Heart right ventricle (tissue), 16 donors: ENCODE results near the gene DFFB. TPM values are rescaled to one million over a fixed set of nuclear protein-coding genes. Genes with fewer than 3 reads are reported as not detected.

Experiments
- ATAC-seq, 8 donors: fragments of 200-7000 bp; cut with Tn5 transposase; one replicate each; pipeline ENCODE4 v1.9.1; 2020; ENCODE audit warnings: mild to moderate bottlenecking in 8 of 8, moderate library complexity in 8 of 8, moderate number of reproducible peaks in 1 of 8
- DNase-seq, 2 donors: peaks; one replicate each; pipeline ENCODE4 v3.0.0-alpha.2; 2020
- H3K27ac ChIP-seq, 10 donors: fragments of 200-600 bp; sonication (generic) in 2 of 10; one replicate each; pipeline versions ENCODE4 v1.5.0 to v1.8.0; 2020 to 2022; ENCODE audit warnings: mild to moderate bottlenecking in 3 of 10
- H3K27me3 ChIP-seq, 7 donors: fragments of 200-600 bp; one replicate each; pipeline ENCODE4 v1.8.0; 2021 to 2022; ENCODE audit warnings: mild to moderate bottlenecking in 2 of 7
- H3K36me3 ChIP-seq, 9 donors: fragments of 200-600 bp; sonication (generic) in 1 of 9; one replicate each; pipeline versions ENCODE4 v1.5.0 to v1.8.0; 2020 to 2022; ENCODE audit warnings: mild to moderate bottlenecking in 2 of 9
- H3K4me1 ChIP-seq, 9 donors: fragments of 200-600 bp; sonication (generic) in 1 of 9; one replicate each; pipeline versions ENCODE4 v1.5.0 to v1.8.0; 2020 to 2022; ENCODE audit warnings: mild to moderate bottlenecking in 4 of 9
- H3K4me3 ChIP-seq, 10 donors: fragments of 200-600 bp; sonication (generic) in 2 of 10; one replicate each; pipeline versions ENCODE4 v1.5.0 to v1.8.0; 2020 to 2022; ENCODE audit warnings: mild to moderate bottlenecking in 7 of 10, moderate library complexity in 2 of 10
- H3K9me3 ChIP-seq, 11 donors: fragments of 200-600 bp in 10 of 11; sonication (generic) in 2 of 11; one replicate each; pipeline versions ENCODE4 v1.5.0 to v1.8.0; 2013 to 2022; ENCODE audit warnings: mild to moderate bottlenecking in 2 of 11, control low read depth in 1 of 11, moderate library complexity in 1 of 11
- CTCF ChIP-seq, 9 donors: fragments of 200-600 bp; sonication (generic) in 2 of 9; IDR thresholded peaks; one replicate each; pipeline versions ENCODE4 v1.5.0 to v1.8.0; 2021 to 2022; ENCODE audit warnings: antibody characterized with exemption in 9 of 9, mild to moderate bottlenecking in 5 of 9, moderate library complexity in 1 of 9
- WGBS, 2 donors: extraction: QIAGEN DNeasy Blood & Tissue Kit; methylation state at CpG; one replicate each; pipeline ENCODE4 v1.1.7; 2013; ENCODE audit warnings: inconsistent platforms in 1 of 2; 5-methylcytosine and 5-hydroxymethylcytosine counted together
- intact Hi-C, 10 donors: fragments of 100-400 bp; cut with DNase I; formaldehyde crosslinking; loops; one replicate each; pipeline versions ENCODE4 v1.11.1 to v1.14.2; 2022
- polyA plus RNA-seq, 2 donors: library from polyadenylated mRNA; stranded (reverse); fragments of 200-250 nt; gene quantifications; one replicate each; pipeline ENCODE4 v1.2.3, GENCODE V29; 2013
- total RNA-seq, 10 donors: library from RNA; stranded (reverse); fragmentation: NEBNext Ultra II Directional in 3 of 10; extraction: Animal tissue kit (Norgen Biotek cat#: 25700) in 3 of 10; gene quantifications; one replicate each; pipeline versions ENCODE4 v1.2.1 to v1.2.4, GENCODE V29; 2021 to 2023
- donor health status: Arrhythmogenic right ventricular cardiomyopathy.
- donor health status: ischemic (EF 13 %, LVEDD 7.1; RV severe dilation, severe dysfunction).
- donor health status: healthy with polysubstance abuse.
- donor health status: DM: no; HTN: yes; CAD: no.
- donor health status: DM: no; HTN: no; CAD: no.
- donor health status: ischemic (EF 25% LVEDD 6.9; RV normal size, moderate dysfunction).
- donor health status: ischemic (EF 25% LVEDD 5.7; RV mildly dilated, moderate dysfunction).
- donor health status: healthy.
- donor health status: DM: yes; HTN: yes; CAD: no.
- donor health status: Ischemic cardiomyopathy.
- donor health status: ischemic (EF 35%, LVEDD 5.7; RV mildly dilated, moderate dysfunction).
- donor health status: nonischemic (EF 11% LVEDD 7.7; RV severe dilation, severe dysfunction).
- donor health status: DM: yes; HTN: yes; CAD: no.
- donor health status: PGD.
- donor health status: ischemic (EF 29% LVEDD 5.4; RV normal size, mild dysfunction).
- donor health status: nonischemic (EF 23%, LVEDD 6.1; RV moderate dilation, normal function).

The DFFB gene
- total and polyA plus RNA-seq, 12 donors: 1.2 to 7.9 (median 2.3) TPM

DNA sequence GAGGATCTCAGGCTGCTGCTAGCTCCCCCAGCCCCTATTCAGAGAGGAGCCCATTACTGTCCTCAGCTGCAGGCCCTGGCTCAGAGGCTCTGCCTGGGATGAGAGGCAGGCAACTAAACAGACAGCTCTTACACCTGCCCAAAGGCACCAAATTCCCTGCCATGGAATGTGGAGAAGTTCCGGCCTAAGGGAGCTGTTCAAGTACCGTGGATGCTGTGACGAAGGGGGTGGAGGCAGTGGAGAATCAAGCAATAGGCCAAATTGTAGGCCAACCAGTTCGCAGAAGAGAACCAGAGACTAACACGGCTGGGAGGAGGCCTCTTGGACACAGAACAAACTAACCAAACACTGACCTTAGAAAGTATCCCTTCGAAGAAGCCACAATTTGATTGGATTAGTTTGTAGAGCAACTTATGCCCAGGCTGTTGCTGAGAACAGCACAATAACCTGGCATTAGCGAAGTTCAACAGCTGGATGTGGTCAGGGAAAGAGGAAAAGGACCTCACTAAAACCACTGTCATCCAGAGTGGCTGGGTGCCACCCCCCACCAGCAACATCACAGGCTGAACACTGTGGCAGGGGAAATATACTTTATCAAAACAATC, 39.2 kb downstream of the DFFB start:
- Histone ChIP-seq H3K36me3 (peaks cover 0 to 24% (median under 1%) of the 10 kb centered on the region in 9 donors), H3K27ac (no peak overlapping the region), H3K9me3 (peaks cover 0 to 24% (median 13%) of the 10 kb centered on the region in 11 donors), H3K27me3 (no peaks in the 10 kb centered on the region), H3K4me1 (peaks cover 0 to 27% (median 16%) of the 10 kb centered on the region in 9 donors), H3K4me3 (no peak overlapping the region)
- intact Hi-C loops: loop anchor here in 1 of 10 donors (5.0 kb wide), 1 partner anchor 39 kb away; the partner anchor contains the start of genes CEP104 and DFFB
- ATAC-seq: no peak
- no peak for TF ChIP-seq CTCF (IDR thresholded peaks at IDR 0.05)
- 91 to 94% methylated on average over 7 of the region's 7 CpGs for WGBS, 2 donors
- no peak for DNase-seq

- Histone ChIP-seq H3K36me3 (peaks cover 0 to 17% (median 0%) of the 10 kb centered on the region in 9 donors), H3K9me3 (peaks cover 0 to 24% (median 13%) of the 10 kb centered on the region in 11 donors), H3K4me1 (peaks cover 0 to 20% (median 9%) of the 10 kb centered on the region in 9 donors), H3K4me3 (no peak overlapping the region), H3K27ac (no peak overlapping the region), H3K27me3 (no peaks in the 10 kb centered on the region)
- ATAC-seq (no peak), DNase-seq (no peak)
- intact Hi-C loops: loop anchor here in 1 of 10 donors (5.0 kb wide), 1 partner anchor 41 kb away; the partner anchor contains the start of genes CEP104 and DFFB
- no peak for TF ChIP-seq CTCF (IDR thresholded peaks at IDR 0.05)
Observed at GRCh38 chr1:3898475-3898735, 41.1 kb downstream of the DFFB start.

DNA sequence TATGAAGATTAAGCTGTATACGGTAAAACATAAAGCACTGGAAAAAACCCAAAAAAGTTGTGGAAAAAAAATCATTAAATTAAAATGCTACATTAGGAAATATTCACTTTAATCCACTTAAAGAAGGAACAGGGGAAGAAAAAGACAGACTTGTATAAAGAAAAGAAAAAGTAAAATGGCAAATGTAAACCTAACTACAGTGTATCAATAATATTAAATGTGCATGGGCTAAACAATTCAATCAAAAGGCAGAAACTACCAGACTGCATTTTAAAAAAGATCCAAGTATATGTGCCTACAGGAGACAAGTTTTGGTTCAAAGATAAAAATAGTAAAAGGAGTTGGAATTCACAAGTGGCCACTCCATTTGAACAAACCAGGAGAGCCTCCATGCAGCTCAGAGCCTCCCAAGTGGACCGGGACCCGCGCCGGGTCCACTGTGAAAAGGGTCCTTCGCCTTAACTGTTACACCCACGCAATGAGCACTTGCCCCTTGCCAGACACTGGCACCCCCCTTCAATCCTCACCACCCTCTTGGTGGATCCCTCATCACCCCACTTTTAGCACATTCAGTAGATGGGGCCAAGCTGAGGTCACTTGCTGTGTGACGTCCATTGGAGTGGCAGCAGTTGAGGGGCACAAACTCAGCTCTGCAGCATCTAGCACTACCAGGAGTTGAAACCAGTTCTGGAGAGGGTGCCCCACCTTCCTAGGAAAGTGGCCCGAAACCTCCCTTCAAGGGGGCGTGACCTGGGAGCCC, 41.9 kb downstream of the DFFB start:
- intact Hi-C loops: loop anchor here in 1 of 10 donors (5.0 kb wide), 1 partner anchor 42 kb away; the partner anchor contains the start of genes CEP104 and DFFB
- Histone ChIP-seq H3K4me1 (peaks cover 0 to 20% (median 9%) of the 10 kb centered on the region in 9 donors), H3K4me3 (peak overlapping the region; percentile 76 to 100 (median 84)), H3K27me3 (no peaks in the 10 kb centered on the region), H3K9me3 (peaks cover 0 to 24% (median 13%) of the 10 kb centered on the region in 11 donors), H3K27ac (peak overlapping the region in 9 of 10 donors; percentile 95 to 99 (median 98)), H3K36me3 (peaks cover 0 to 17% (median 0%) of the 10 kb centered on the region in 9 donors)
- WGBS, 2 donors: 34 to 35% methylated on average over 10 of the region's 10 CpGs
- no peak for TF ChIP-seq CTCF (IDR thresholded peaks at IDR 0.05)
- ATAC-seq (no peak), DNase-seq (no peak)

DNA sequence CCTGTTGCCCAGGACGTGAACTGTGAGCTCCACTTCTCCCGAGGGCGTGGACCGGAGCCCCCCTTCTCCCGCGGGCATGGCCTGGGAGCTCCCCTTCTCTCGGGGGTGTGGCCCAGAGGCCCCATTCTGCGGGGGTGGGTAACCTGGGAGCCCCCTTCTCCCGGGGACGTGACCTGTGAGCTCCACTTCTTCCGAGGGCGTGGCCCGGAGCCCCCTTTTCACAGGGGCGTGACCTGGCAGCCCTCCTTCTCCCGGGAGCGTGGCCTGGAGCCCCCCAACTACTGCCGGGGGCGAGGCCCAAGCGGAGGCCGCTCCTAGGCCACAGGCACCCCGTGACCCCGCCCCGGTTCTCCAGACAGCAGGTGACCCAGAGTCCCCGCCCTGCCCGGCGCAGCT, 42.5 kb downstream of the DFFB start:
- peaks cover 0 to 24% (median 13%) of the 10 kb centered on the region in 11 donors for H3K9me3 ChIP-seq
- TF ChIP-seq CTCF (IDR thresholded peaks at IDR 0.05): peak in 2 of 9 donors; percentile 6 to 10
- 0 to 1% methylated on average over 21 to 26 of the region's 26 CpGs for WGBS, 2 donors
- H3K4me3 ChIP-seq: peak overlapping the region; percentile 76 to 100 (median 84)
- ATAC-seq (no peak), DNase-seq (no peak)
- H3K4me1 ChIP-seq: peaks cover 0 to 20% (median 9%) of the 10 kb centered on the region in 9 donors
- H3K27me3 ChIP-seq: no peaks in the 10 kb centered on the region
- intact Hi-C loops: loop anchor here in 5 of 10 donors (2.0 to 5.0 kb wide), 3 partner anchors 41 to 43 kb away; partner anchors contain the start of genes CEP104 (in 4 of the 5) and DFFB (in 4 of the 5)
- H3K36me3 ChIP-seq: peaks cover 0 to 15% (median 0%) of the 10 kb centered on the region in 9 donors
- H3K27ac ChIP-seq: peak overlapping the region; percentile 95 to 99 (median 98)
